ENCODE results near the gene FHIT.
"Not testable (repeated sequence)": the region's sequence is repeated elsewhere in the genome, so short reads cannot be mapped to it uniquely, and the experiment has no call there.

FHIT gene

DNA sequence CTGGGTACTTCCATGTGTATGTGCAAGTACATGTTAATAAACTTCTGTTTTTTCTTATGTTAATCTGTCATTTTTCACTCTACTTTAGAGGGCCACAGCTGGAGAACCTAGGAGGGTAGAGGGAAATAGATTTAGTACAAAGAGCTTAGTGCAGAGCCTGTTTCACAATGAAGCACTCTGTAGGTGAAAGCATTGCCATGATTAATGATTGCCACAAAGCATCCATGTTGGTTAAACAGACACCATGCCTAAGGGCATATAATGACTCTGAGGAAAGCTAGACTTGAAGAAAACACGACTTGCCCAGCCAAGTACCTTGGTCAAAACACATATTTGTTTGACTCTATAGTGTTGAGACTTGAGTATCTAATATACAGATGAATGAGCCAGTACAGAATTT is 338.4 kb downstream of the FHIT start:
- no peak overlapping the region for H3K4me3 ChIP-seq (replicated peaks in 1 of 2; ENCODE audit: low read depth in 2 of 2, low read length in 2 of 2)
- TF ChIP-seq, protein P1, sequence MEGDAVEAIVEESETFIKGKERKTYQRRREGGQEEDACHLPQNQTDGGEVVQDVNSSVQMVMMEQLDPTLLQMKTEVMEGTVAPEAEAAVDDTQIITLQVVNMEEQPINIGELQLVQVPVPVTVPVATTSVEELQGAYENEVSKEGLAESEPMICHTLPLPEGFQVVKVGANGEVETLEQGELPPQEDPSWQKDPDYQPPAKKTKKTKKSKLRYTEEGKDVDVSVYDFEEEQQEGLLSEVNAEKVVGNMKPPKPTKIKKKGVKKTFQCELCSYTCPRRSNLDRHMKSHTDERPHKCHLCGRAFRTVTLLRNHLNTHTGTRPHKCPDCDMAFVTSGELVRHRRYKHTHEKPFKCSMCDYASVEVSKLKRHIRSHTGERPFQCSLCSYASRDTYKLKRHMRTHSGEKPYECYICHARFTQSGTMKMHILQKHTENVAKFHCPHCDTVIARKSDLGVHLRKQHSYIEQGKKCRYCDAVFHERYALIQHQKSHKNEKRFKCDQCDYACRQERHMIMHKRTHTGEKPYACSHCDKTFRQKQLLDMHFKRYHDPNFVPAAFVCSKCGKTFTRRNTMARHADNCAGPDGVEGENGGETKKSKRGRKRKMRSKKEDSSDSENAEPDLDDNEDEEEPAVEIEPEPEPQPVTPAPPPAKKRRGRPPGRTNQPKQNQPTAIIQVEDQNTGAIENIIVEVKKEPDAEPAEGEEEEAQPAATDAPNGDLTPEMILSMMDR (IDR thresholded peaks at IDR 0.05; ENCODE audit: low read depth, low read length): no peak
- no peak for DNase-seq (ENCODE audit: low read depth in 2 of 2)

DNA sequence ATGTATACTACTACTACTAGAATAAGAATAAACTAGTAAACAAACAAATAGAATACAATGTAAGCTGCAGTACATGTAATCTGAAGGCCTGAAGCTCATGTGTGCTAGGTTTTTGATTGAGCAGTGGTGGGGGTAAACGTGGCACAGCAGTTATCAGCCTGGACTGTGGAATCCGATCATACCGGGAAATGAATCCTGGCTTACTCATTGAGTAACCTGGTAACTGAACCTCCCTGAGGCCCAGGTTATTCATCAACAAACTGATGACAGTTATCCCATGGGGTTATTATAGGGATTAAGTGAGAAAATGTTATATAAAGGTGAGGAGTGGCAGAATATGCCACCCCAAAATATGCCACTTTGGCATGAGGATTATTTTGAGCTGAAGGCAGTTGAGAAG is 339.1 kb downstream of the FHIT start:
- TF ChIP-seq, protein P1 (IDR thresholded peaks at IDR 0.05; ENCODE audit: low read depth, low read length): no peak
- DNase-seq (ENCODE audit: low read depth in 2 of 2): no peak
- no peak overlapping the region for H3K4me3 ChIP-seq (replicated peaks in 1 of 2; ENCODE audit: low read depth in 2 of 2, low read length in 2 of 2)

DNA sequence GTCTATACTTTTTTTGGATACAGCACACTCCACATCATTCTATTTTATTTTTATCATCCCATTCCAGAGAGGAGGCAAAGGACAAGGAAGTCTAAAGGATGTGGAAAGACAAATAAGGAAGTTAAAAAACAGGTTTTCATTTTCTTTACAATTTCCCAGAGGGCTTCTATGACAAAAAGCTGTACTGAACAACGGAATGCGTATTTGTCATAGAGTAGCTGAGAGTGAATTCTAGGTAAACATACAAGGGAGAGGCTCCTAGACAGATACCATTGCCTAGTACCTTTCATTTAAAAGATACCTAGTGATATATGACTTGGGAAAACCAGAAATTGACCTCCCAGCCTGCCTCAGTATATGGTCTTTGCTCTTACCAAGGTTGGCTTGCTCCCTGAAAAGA is 341.7 kb downstream of the FHIT start:
- H3K4me3 ChIP-seq (replicated peaks in 1 of 2; ENCODE audit: low read depth in 2 of 2, low read length in 2 of 2): no peak overlapping the region
- DNase-seq (ENCODE audit: low read depth in 2 of 2): no peak
- TF ChIP-seq, protein P1 (IDR thresholded peaks at IDR 0.05; ENCODE audit: low read depth, low read length): no peak

DNA sequence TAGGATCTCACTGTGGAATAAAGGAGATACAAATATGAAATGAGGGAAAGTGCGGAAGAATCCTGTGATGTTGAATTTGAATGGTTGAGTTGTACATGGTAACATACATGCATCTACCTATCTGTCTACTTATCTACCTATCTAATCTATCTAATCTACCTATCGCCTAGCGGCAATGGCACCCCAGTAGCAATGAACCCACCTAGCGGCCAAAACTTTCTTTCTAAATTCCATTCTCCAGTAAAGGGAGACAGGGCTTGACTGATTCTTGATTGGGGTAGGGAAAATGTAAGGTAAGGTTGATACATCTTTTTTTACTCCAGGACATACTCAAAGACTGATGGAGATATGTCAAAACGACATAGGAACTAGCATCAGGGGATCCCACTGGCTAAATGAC is 345.0 kb downstream of the FHIT start:
- TF ChIP-seq, protein P1 (IDR thresholded peaks at IDR 0.05; ENCODE audit: low read depth, low read length): no peak
- no peak for DNase-seq (ENCODE audit: low read depth in 2 of 2)
- H3K4me3 ChIP-seq (replicated peaks in 1 of 2; ENCODE audit: low read depth in 2 of 2, low read length in 2 of 2): no peak overlapping the region

DNA sequence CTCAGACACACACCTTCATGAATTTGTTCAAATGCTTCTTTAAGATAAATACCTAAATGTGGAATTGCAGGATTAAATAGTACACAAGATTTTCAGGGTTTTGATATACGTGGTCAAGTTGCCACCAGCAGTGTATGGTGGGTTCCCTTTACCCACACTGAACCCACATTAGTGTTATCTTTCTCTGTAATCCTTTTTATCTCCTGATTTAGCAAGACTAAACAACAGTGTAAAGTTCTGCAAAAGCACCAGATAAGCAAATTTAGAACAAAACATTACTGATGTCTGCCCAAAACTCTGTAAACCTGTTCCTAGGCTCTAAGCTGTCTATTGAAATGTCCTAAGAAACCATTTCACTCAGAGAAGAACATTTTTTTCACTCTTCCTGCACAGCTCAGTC is 352.9 kb downstream of the FHIT start:
- H3K4me3 ChIP-seq (replicated peaks in 1 of 2; ENCODE audit: low read depth in 2 of 2, low read length in 2 of 2): no peak overlapping the region
- DNase-seq (ENCODE audit: low read depth in 2 of 2): no peak
- TF ChIP-seq, protein P1 (IDR thresholded peaks at IDR 0.05; ENCODE audit: low read depth, low read length): no peak

DNA sequence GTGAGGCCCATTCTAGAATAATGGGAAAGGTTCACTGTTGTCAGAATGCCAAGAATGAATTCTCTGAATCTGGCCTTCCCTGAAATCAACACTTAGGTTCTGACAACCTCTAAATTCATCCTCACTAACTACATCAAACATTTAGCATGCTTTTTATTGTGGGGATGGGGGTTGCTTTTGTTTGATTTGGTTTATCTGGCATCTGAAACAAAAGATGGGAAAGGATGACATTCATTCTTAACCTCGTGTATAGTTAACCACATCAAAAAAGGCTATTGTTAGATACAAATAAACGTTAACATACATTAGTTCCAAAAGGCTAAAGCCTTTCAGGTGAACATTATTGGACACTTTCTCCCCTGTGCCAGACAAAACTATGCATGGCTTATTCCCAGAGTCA is 357.3 kb downstream of the FHIT start:
- TF ChIP-seq, protein P1 (IDR thresholded peaks at IDR 0.05; ENCODE audit: low read depth, low read length): no peak
- no peak overlapping the region for H3K4me3 ChIP-seq (replicated peaks in 1 of 2; ENCODE audit: low read depth in 2 of 2, low read length in 2 of 2)
- no peak for DNase-seq (ENCODE audit: low read depth in 2 of 2)

DNA sequence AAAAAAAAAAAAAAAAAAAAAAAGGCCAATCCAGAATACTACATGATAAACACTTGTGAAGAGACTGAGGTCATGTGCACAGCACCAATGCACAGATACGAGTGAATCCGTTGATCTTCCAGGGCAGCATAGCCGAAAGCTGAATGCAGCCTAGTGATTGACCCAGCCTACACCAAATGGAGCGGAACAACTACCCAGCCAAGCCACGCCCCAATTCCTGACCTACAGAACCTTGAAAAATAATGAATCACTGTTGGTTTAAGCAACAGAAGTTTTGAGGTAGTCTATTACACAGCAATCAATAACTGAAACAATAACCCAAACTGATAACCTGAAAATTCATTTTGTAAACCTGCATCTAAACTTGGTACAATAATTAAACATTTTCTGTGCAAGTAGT is 361.0 kb downstream of the FHIT start:
- TF ChIP-seq, protein P1 (IDR thresholded peaks at IDR 0.05; ENCODE audit: low read depth, low read length): no peak
- no peak overlapping the region for H3K4me3 ChIP-seq (replicated peaks in 1 of 2; ENCODE audit: low read depth in 2 of 2, low read length in 2 of 2)
- DNase-seq (ENCODE audit: low read depth in 2 of 2): no peak

DNA sequence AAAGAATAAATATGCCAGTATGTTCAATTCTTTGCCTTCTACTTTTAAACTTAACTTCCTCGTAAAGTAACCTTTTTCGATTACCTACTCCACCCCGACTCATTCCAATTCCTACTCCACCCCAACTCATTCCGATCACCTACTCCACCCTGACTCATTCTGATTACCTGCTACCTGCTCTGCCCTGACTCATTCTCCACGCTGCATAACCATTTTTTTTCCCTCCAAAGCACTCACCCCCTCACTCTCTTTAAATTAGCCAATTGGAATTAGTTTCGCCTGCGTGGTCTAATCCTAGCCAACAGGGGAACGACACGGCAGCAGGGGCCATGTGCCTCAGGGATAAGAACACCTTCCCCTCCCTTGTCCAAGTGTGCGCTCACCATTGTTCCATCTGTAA is 362.3 kb downstream of the FHIT start:
- not testable (repeated sequence) for DNase-seq (ENCODE audit: low read depth in 2 of 2); H3K4me3 ChIP-seq (replicated peaks in 1 of 2; ENCODE audit: low read depth in 2 of 2, low read length in 2 of 2)

All from cardiac fibroblast (primary cell).